NB4 (cell line): ENCODE results near the gene NAP1L5.

ENCODE experiments used
- CTCF ChIP-seq: IDR thresholded peaks from one replicate; pipeline ENCODE4 v1.5.1; 2012; ENCODE audit warnings: low read depth, low read length
- MYC ChIP-seq: IDR thresholded peaks from 2 replicates; pipeline ENCODE4 v1.6.1; 2011; ENCODE audit warnings: low read depth, low read length
- POLR2A ChIP-seq: IDR thresholded peaks from 2 replicates; pipeline ENCODE4 v1.6.1; 2011; ENCODE audit warnings: mild to moderate bottlenecking; ENCODE audit not compliant: insufficient read length; ENCODE audit errors: extremely low read depth

GRCh38 chr4:88675543-88675942, 22.1 kb downstream of the NAP1L5 start:
- TF ChIP-seq CTCF (no peak), POLR2A (no peak), MYC (no peak)
